Measurements from ENCODE around the gene PLD3. TPM values are rescaled to one million over a fixed set of nuclear protein-coding genes. Genes with fewer than 3 reads are reported as not detected.

Gene PLD3
- total and polyA plus RNA-seq, 2 donors (not counting 3 experiments of a cell fraction or from before 2014, with no cell fraction given): 166 to 479 TPM

GRCh38 chr19:40322951-40323615, 25.4 kb upstream of the PLD3 start:
- POLR2A ChIA-PET: no interaction called here
- Histone ChIP-seq H3K4me3 (replicated peaks in 1 of 3; ENCODE audit: insufficient read depth in 1 of 3, low read depth in 1 of 3, low read length in 3 of 3) (no peak overlapping the region), H4K20me1 (replicated peaks; ENCODE audit: control insufficient read depth, extremely low read depth, insufficient read depth, low read length) (no peaks in the 10 kb centered on the region), H3K9me3 (replicated peaks; ENCODE audit: control insufficient read depth, insufficient read depth, low read length) (no peaks in the 10 kb centered on the region), H3K9ac (replicated peaks; ENCODE audit: extremely low read depth, insufficient read depth, low read length) (no peak overlapping the region), H2AFZ (ENCODE audit: low read depth, low read length) (no peak overlapping the region), H3K27ac (ENCODE audit: insufficient read depth, low read depth, low read length) (no peak overlapping the region), H3K36me3 (ENCODE audit: control insufficient read depth in 2 of 2, extremely low read depth in 1 of 2, insufficient read depth in 2 of 2, low read length in 2 of 2) (peaks cover 12 to 49% of the 10 kb centered on the region in 2 experiments), H3K9me1 (replicated peaks; ENCODE audit: control insufficient read depth, extremely low read depth, insufficient read depth, low read length) (no peaks in the 10 kb centered on the region), H3K4me1 (ENCODE audit: control insufficient read depth, extremely low read depth, insufficient read depth, low read length) (peaks cover 4% of the 10 kb centered on the region), H3K27me3 (ENCODE audit: control insufficient read depth in 2 of 2, insufficient read depth in 2 of 2, low read length in 2 of 2) (no peaks in the 10 kb centered on the region), H3K4me2 (ENCODE audit: insufficient read depth, low read length) (no peak overlapping the region), H3K79me2 (ENCODE audit: control insufficient read depth, insufficient read depth, low read length) (no peaks in the 10 kb centered on the region)
- DNase-seq (ENCODE audit: low read depth, low spot score) (no peak), FAIRE-seq (no peak)
- intact Hi-C loops (cut with micrococcal nuclease): no loop called here
- TF ChIP-seq EZH2 (IDR thresholded peaks at IDR 0.05; ENCODE audit: borderline replicate concordance, low read depth, low read length, severe bottlenecking): no peak
- TF ChIP-seq JUN (IDR thresholded peaks at IDR 0.05; ENCODE audit: borderline replicate concordance, insufficient read depth, insufficient read length, low read depth): no peak
- no peak for TF ChIP-seq POLR2AphosphoS5 (IDR thresholded peaks at IDR 0.05; ENCODE audit: insufficient read depth, low read depth, low read length)
- TF ChIP-seq FOS (IDR thresholded peaks at IDR 0.05; ENCODE audit: borderline replicate concordance, insufficient read depth, low read length): no peak
- no peak for TF ChIP-seq GATA2 (IDR thresholded peaks at IDR 0.05; ENCODE audit: insufficient read depth, insufficient read length, low read depth, low read length)
- TF ChIP-seq MAX (IDR thresholded peaks at IDR 0.05; ENCODE audit: insufficient read depth, insufficient read length): no peak
- TF ChIP-seq CTCF (IDR thresholded peaks at IDR 0.05; ENCODE audit: extremely low read depth in 1 of 2, insufficient read depth in 1 of 2, low read depth in 1 of 2, low read length in 2 of 2): no peak
- TF ChIP-seq POLR2A (IDR thresholded peaks at IDR 0.05; ENCODE audit: low read depth, low read length): no peak
- TF ChIP-seq MYC (IDR thresholded peaks at IDR 0.05; ENCODE audit: low read depth, low read length): no peak
- dilution Hi-C loops (cut with MboI; ENCODE audit: extremely low pct_ligation_motif_present, low sequenced_read_pairs): no loop called here
- CTCF ChIA-PET: interaction anchor here (1.4 kb wide), 1 partner anchor 18 kb away, joined by 7 read pairs; no protein-coding TSS in a partner anchor
- no TSS peak for BruUV-seq (replicated peaks)

All from endothelial cell of umbilical vein (primary cell).